HG03060 (cell line): ENCODE measurements around the gene FOXA3.

Source experiments
- ATAC-seq: cut with Tn5 transposase; IDR thresholded peaks from one replicate; pipeline ENCODE4 v1.9.1; 2021; ENCODE audit warnings: low read depth, moderate number of reproducible peaks; ENCODE audit not compliant: unreplicated experiment

Gene FOXA3

DNA sequence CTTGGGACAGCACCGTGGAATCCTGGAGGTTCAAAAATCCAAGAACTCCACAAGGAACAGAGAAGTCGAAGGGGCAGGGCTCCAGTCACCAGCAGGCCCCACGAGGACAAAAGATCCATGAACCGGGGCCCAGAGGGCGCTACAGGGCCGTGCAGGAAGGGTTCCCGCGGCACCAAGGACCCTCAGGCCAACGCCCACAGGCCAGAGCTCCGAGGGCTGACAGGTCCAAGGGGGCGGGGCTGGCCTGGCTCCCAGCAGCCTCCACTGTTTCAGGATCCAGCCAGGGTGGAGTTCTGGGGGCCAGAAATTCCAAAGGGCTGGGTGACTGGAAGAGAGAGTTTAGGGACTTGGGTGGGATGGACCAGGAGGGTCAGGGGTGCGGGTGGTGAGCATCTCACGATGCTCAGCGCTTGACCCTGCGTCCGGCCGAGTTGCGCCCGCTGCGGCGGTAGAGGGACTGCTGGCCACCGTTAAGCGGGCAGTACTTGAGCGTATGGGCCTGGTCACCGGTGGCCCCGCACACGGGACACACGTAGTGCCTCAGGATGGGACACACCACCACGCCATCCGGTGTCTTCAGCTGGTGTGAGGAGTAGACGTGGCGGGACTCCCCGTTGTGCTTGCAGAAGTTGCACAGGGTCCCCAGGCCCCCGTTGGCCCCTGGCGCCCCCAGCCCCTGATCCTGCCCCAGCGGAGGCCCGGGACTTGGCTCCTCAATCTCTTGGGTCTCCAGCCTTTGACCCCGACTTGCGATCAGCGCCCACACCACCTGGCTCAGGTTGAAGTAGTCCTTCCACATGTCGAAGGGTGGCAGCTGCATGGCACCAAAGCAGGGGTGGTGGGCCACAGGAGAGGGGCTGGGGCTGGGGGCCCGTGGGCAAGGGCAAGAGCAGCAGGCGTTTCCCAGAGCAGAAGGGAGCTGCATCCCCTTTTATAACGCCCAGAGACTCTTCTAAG is 50.0 kb downstream of the FOXA3 start, which contains the start of gene NANOS2:
Gene NANOS2, minus strand, starts transcription at position 905 of the 957 bp plus-strand sequence. Its CDS starts 85 bp downstream, at position 820.
- no peak for ATAC-seq

GRCh38 chr19:45917421-45918091 is 53.4 kb downstream of the FOXA3 start:
- ATAC-seq = no peak

DNA sequence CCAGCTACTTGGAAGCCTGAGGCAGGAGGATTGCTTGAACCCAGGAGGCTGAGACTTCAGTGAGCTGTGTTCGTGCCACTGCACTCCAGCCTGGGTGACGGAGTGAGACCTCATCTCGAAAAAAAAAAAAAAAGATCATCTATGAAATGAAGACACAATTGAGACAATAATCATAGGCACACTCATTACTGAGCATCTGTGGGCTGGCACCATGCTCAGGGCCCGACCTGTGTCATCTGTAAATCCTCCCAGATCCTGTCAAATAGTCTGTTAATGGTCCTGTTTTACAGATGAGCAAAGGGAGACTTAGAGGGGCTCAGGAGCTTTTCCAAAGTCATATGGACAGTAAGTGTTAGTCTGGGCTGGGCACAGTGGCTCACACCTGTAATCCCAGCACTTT is 54.6 kb downstream of the FOXA3 start:
- no peak for ATAC-seq

- ATAC-seq = no peak
These were observed 55.6 kb downstream of the FOXA3 start for GRCh38 chr19:45919678-45920077.

GRCh38 chr19:45920458-45920857 is 56.3 kb downstream of the FOXA3 start:
- ATAC-seq = no peak

DNA sequence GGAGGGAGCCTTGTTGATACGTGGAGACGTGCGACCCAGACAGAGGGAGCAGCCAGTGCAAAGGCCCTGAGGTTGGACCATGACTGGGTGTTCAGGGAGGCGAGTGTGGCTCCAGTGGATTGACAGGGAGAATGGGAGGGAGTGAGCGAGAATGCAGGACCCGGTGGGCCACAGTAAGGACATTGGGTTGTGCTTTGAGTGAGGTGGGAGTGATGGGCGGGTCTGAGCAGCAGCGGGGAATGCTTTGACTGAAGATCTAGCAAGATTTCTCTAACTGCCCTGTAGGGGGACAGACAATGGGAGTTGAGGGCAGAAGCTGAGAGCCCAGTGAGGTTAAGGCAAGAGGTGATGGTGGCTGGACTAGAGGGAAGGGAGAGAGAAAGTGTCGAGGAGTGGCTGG is 58.2 kb downstream of the FOXA3 start:
- ATAC-seq = no peak
